Mesenchymal stem cell (in vitro differentiated cells and primary cell): ENCODE data around the gene PRPSAP1.

Source experiments
- DNase-seq: peaks from one replicate; pipeline ENCODE4 v3.0.0-alpha.2; 2013
- H2AFZ ChIP-seq: one replicate; pipeline ENCODE4 v1.6.1; 2013; ENCODE audit warnings: low read depth, mild to moderate bottlenecking, control low read depth, inconsistent platforms, low read length, moderate library complexity
- H2AK5ac ChIP-seq: 2 replicates; pipeline ENCODE4 v1.6.1; 2013; ENCODE audit warnings: low read length, moderate library complexity, mild to moderate bottlenecking, inconsistent platforms; ENCODE audit not compliant: severe bottlenecking
- H2BK120ac ChIP-seq: one replicate; pipeline ENCODE4 v1.6.1; 2013; ENCODE audit warnings: low read depth, mild to moderate bottlenecking, inconsistent platforms, low read length, moderate library complexity
- H2BK12ac ChIP-seq, 2 experiments: one replicate each; pipeline ENCODE4 v1.6.1; 2013; ENCODE audit warnings: inconsistent platforms in 2 of 2, low read length in 2 of 2, mild to moderate bottlenecking in 2 of 2, moderate library complexity in 2 of 2, control low read depth in 1 of 2
- H2BK15ac ChIP-seq: one replicate; pipeline ENCODE4 v1.6.1; 2013; ENCODE audit warnings: mild to moderate bottlenecking, low read depth, inconsistent platforms; ENCODE audit not compliant: poor library complexity, severe bottlenecking
- H2BK5ac ChIP-seq: 2 replicates; pipeline ENCODE4 v1.6.1; 2013; ENCODE audit warnings: low read depth, mild to moderate bottlenecking, low read length, control low read depth, inconsistent platforms; ENCODE audit not compliant: poor library complexity, severe bottlenecking
- H3K14ac ChIP-seq, 2 experiments: one replicate each; pipeline ENCODE4 v1.6.1; 2013; ENCODE audit warnings: inconsistent platforms in 2 of 2, low read length in 2 of 2, control low read depth in 1 of 2, mild to moderate bottlenecking in 1 of 2, moderate library complexity in 1 of 2
- H3K18ac ChIP-seq, 2 experiments: one replicate each; pipeline ENCODE4 v1.6.1; 2013; ENCODE audit warnings: inconsistent platforms in 2 of 2, low read length in 2 of 2, control low read depth in 1 of 2, low read depth in 1 of 2, mild to moderate bottlenecking in 1 of 2
- H3K23ac ChIP-seq, 2 experiments: one replicate each; pipeline ENCODE4 v1.6.1; 2013; ENCODE audit warnings: inconsistent platforms in 2 of 2, low read length in 2 of 2, mild to moderate bottlenecking in 2 of 2, moderate library complexity in 2 of 2, control low read depth in 1 of 2
- H3K27ac ChIP-seq: 2 replicates; pipeline ENCODE4 v1.5.1; 2013; ENCODE audit warnings: mild to moderate bottlenecking, moderate library complexity, low read length, control low read depth, inconsistent platforms; ENCODE audit not compliant: poor library complexity, severe bottlenecking
- H3K27me3 ChIP-seq, 2 experiments: 2 replicates each; pipeline versions ENCODE4 v1.6.1 to v1.7.0; 2013; ENCODE audit warnings: low read length in 2 of 2, mild to moderate bottlenecking in 2 of 2, moderate library complexity in 2 of 2, control low read depth in 1 of 2, inconsistent platforms in 1 of 2; ENCODE audit not compliant: control insufficient read depth in 1 of 2, insufficient read depth in 1 of 2
- H3K36me3 ChIP-seq, 2 experiments: 2 replicates each; pipeline versions ENCODE4 v1.6.1 to v1.7.0; 2013; ENCODE audit warnings: low read length in 2 of 2, control low read depth in 1 of 2, inconsistent platforms in 1 of 2, low read depth in 1 of 2, mild to moderate bottlenecking in 1 of 2; ENCODE audit not compliant: insufficient read depth in 2 of 2, control insufficient read depth in 1 of 2
- H3K4ac ChIP-seq, 2 experiments: one replicate each; pipeline ENCODE4 v1.6.1; 2013; ENCODE audit warnings: inconsistent platforms in 2 of 2, low read length in 2 of 2, mild to moderate bottlenecking in 2 of 2, moderate library complexity in 2 of 2, control low read depth in 1 of 2, low read depth in 1 of 2
- H3K4me1 ChIP-seq: 2 replicates; pipeline ENCODE4 v1.6.1; 2013; ENCODE audit warnings: low read depth, low read length, control low read depth; ENCODE audit not compliant: control insufficient read depth, insufficient read depth
- H3K4me2 ChIP-seq: 2 replicates; pipeline ENCODE4 v1.6.1; 2013; ENCODE audit warnings: low read length, mild to moderate bottlenecking, inconsistent platforms; ENCODE audit not compliant: poor library complexity, severe bottlenecking
- H3K4me3 ChIP-seq, 2 experiments: 2 replicates each; pipeline versions ENCODE4 v1.5.1 to v1.7.0; 2013; ENCODE audit warnings: low read length in 2 of 2, mild to moderate bottlenecking in 2 of 2, control low read depth in 1 of 2, low read depth in 1 of 2; ENCODE audit not compliant: insufficient read depth in 1 of 2
- H3K79me1 ChIP-seq: replicated peaks from 2 replicates; pipeline ENCODE4 v1.6.1; 2013; ENCODE audit warnings: mild to moderate bottlenecking, control low read depth, low read length, inconsistent platforms; ENCODE audit not compliant: poor library complexity, severe bottlenecking
- H3K9ac ChIP-seq: 2 replicates; pipeline ENCODE4 v1.7.0; 2013; ENCODE audit warnings: mild to moderate bottlenecking, low read length, moderate library complexity
- H3K9me3 ChIP-seq: 2 replicates; pipeline ENCODE4 v1.7.0; 2013; ENCODE audit warnings: mild to moderate bottlenecking, low read length; ENCODE audit not compliant: control insufficient read depth
- H4K8ac ChIP-seq: one replicate; pipeline ENCODE4 v1.6.1; 2013; ENCODE audit warnings: inconsistent platforms, mild to moderate bottlenecking, low read length, moderate library complexity
- H4K91ac ChIP-seq: one replicate; pipeline ENCODE4 v1.6.1; 2013; ENCODE audit warnings: mild to moderate bottlenecking, low read length, inconsistent platforms
- WGBS: methylation state at CpG from one replicate; pipeline ENCODE4 v1.1.7; 2013; ENCODE audit warnings: mixed read lengths; 5-methylcytosine and 5-hydroxymethylcytosine counted together

The PRPSAP1 gene

DNA sequence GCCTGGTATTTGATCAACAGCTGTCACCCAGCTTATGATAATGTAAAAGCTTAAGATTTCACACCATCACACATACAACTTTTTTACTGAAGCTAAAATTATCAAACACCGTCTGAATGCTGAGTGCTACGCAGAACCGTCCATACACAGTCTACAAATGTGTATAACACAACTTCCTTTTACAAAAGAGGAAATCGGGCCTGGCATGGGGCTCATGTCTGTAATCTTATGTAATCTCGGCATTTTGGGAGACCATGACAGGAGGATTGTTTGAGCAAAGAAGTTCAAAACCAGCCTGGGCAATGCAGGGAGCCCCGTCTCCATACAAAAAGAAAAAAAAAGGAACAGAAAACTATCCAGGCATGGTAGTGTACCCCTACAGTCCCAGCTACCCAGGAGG, 26.0 kb downstream of the PRPSAP1 start:
- Histone ChIP-seq H3K9ac (no peak overlapping the region), H3K4me1 (no peaks in the 10 kb centered on the region), H3K4me2 (no peak overlapping the region), H3K23ac (no peak overlapping the region), H3K79me1 (peaks cover 12% of the 10 kb centered on the region), H3K18ac (no peak overlapping the region), H3K9me3 (no peaks in the 10 kb centered on the region), H2BK120ac (no peak overlapping the region), H3K36me3 (peaks cover 33 to 63% of the 10 kb centered on the region in 2 experiments), H3K14ac (no peak overlapping the region), H4K91ac (no peak overlapping the region), H4K8ac (no peak overlapping the region), H2AFZ (no peak overlapping the region), H2AK5ac (no peak overlapping the region), H2BK5ac (no peak overlapping the region), H3K4me3 (no peak overlapping the region), H3K4ac (no peak overlapping the region), H2BK12ac (no peak overlapping the region), H3K27me3 (no peaks in the 10 kb centered on the region), H2BK15ac (no peak overlapping the region), H3K27ac (no peak overlapping the region)
- WGBS: over 99% methylated on average over 6 of the region's 6 CpGs
- DNase-seq: no peak

DNA sequence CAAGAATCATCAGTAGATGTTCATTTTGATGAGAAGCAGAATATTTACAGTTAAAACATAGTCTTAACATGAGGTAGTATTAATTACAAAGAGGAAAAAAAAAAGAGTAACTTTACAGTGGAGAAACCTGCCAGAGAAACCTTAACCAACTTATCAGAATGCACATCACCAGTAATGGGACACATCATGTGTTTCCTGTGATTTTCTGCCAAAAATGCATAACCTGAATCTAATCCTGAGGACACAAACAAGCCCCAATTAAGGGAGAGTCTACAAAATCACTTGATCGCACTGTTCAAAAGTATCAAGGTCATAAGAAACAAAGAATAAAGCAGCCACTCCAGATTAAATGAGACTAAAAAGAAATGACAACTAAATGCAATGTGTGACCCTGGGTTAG, 27.4 kb downstream of the PRPSAP1 start:
- no peaks in the 10 kb centered on the region for H3K9me3 ChIP-seq
- H4K91ac ChIP-seq: no peak overlapping the region
- H3K4me2 ChIP-seq: no peak overlapping the region
- no peak overlapping the region for H2AFZ ChIP-seq
- no peak overlapping the region for H4K8ac ChIP-seq
- H2BK5ac ChIP-seq: no peak overlapping the region
- H2BK15ac ChIP-seq: no peak overlapping the region
- H3K23ac ChIP-seq: no peak overlapping the region
- H3K36me3 ChIP-seq: peaks cover 37 to 70% of the 10 kb centered on the region in 2 experiments
- no peak overlapping the region for H2BK12ac ChIP-seq
- no peak for DNase-seq
- peaks cover 12% of the 10 kb centered on the region for H3K79me1 ChIP-seq
- H2BK120ac ChIP-seq: no peak overlapping the region
- no peaks in the 10 kb centered on the region for H3K27me3 ChIP-seq
- H3K14ac ChIP-seq: no peak overlapping the region
- WGBS: 100% methylated on average over 1 of the region's 1 CpG
- H2AK5ac ChIP-seq: no peak overlapping the region
- H3K4me3 ChIP-seq: no peak overlapping the region
- H3K27ac ChIP-seq: no peak overlapping the region
- no peak overlapping the region for H3K9ac ChIP-seq
- no peaks in the 10 kb centered on the region for H3K4me1 ChIP-seq
- H3K4ac ChIP-seq: no peak overlapping the region
- no peak overlapping the region for H3K18ac ChIP-seq

DNA sequence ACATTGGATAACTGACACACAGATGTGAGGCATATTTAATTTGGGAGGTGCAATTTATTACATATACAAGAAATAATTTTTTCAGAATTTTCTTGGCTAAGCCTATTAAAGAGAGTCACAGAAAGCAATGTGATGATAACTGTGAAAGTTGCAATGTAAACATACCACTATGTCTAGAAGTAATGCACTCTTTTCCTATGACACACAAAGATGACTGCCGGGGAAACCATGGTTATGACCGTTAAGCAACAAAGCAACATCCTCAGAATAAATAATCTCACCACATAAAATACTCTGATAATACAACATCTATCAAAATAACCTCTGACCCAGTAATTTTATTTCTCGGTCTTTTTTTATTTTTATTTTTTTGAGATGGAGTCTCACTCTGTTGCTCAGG, 35.1 kb downstream of the PRPSAP1 start:
- Histone ChIP-seq H3K27ac (no peak overlapping the region), H3K27me3 (no peaks in the 10 kb centered on the region), H3K14ac (no peak overlapping the region), H3K79me1 (peaks cover 13% of the 10 kb centered on the region), H2BK12ac (no peak overlapping the region), H3K9me3 (no peaks in the 10 kb centered on the region), H2BK15ac (no peak overlapping the region), H3K36me3 (peaks cover 24 to 49% of the 10 kb centered on the region in 2 experiments), H3K4me1 (no peaks in the 10 kb centered on the region), H4K91ac (no peak overlapping the region), H3K4me2 (no peak overlapping the region), H2BK5ac (no peak overlapping the region), H3K23ac (no peak overlapping the region), H2BK120ac (no peak overlapping the region), H3K18ac (no peak overlapping the region), H3K4me3 (no peak overlapping the region), H2AFZ (no peak overlapping the region), H2AK5ac (no peak overlapping the region), H3K9ac (no peak overlapping the region), H3K4ac (no peak overlapping the region), H4K8ac (no peak overlapping the region)
- no peak for DNase-seq
- WGBS: 98% methylated on average over 3 of the region's 3 CpGs

DNA sequence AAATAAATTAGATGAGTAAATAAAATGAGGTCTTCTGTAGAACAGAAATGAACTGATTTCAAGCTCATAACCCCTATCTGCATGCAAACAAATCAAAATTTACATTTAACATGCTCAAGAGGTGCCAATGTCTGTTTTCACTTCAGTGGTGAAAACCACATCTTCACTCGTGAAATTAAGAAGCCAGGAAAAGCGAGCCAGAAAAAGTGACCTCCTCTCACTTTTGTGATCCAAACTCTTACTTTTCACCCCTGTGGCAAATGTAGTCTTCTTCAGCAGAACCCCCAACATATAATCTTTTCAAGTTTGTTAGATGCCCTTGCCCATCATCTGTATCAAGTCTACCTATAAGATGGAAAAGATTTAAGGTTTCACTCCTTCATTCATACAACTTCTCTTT, 36.2 kb downstream of the PRPSAP1 start:
- H4K8ac ChIP-seq: no peak overlapping the region
- H2BK5ac ChIP-seq: no peak overlapping the region
- no peak overlapping the region for H3K4me3 ChIP-seq
- no peak overlapping the region for H2BK120ac ChIP-seq
- peaks cover 13% of the 10 kb centered on the region for H3K79me1 ChIP-seq
- no peak overlapping the region for H3K14ac ChIP-seq
- no peak overlapping the region for H2BK12ac ChIP-seq
- H2BK15ac ChIP-seq: no peak overlapping the region
- H3K27ac ChIP-seq: no peak overlapping the region
- no peak overlapping the region for H4K91ac ChIP-seq
- no peaks in the 10 kb centered on the region for H3K27me3 ChIP-seq
- H3K36me3 ChIP-seq: peaks cover 26 to 51% of the 10 kb centered on the region in 2 experiments
- DNase-seq: no peak
- H3K9me3 ChIP-seq: no peaks in the 10 kb centered on the region
- WGBS: 98% methylated on average over 2 of the region's 2 CpGs
- H3K23ac ChIP-seq: no peak overlapping the region
- H3K4ac ChIP-seq: no peak overlapping the region
- H2AK5ac ChIP-seq: no peak overlapping the region
- no peak overlapping the region for H3K4me2 ChIP-seq
- no peak overlapping the region for H3K9ac ChIP-seq
- H3K18ac ChIP-seq: no peak overlapping the region
- H3K4me1 ChIP-seq: no peaks in the 10 kb centered on the region
- H2AFZ ChIP-seq: no peak overlapping the region
